ENCODE results near the gene MAML2. TPM values are rescaled to one million over a fixed set of nuclear protein-coding genes. Genes with fewer than 3 reads are reported as not detected.

MAML2 gene
- total and polyA plus RNA-seq, 4 donors, result 0.56 to 2.1 (median 1.4) TPM

DNA sequence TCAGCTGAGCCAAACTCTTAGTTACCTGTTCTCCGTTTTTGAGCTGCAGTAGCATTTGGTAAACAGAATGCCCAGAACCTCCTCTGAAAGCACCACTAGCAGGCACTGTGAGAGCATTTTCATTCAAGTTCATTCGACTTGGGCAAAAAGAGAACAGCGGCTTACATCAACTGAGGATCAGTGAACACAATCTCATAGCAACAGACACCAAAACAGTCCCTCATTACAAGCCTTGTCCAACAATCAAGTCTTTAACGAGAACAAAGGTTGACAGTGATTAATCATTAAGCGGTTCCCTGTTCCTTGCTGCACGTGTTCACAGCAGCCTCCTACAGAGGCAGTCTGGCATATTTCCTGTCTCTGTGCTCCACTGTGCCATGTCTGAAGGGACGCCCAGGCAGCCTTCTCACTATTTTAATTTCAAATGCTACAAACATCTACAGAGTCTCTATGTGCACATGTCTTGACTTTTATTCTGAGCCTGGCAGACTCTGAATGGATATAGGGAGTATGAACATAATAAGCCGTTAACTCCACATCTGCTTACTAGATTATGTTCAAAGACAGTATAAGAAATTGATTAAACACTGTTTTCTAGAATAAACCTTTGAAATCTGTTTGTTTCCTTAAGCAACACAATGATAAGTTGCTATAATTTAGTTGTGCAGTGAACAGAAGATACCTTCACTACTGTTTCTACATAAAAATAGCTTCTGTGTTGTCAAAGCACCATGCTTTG lies 330.7 kb downstream of the MAML2 start:
- TF ChIP-seq, protein P1, sequence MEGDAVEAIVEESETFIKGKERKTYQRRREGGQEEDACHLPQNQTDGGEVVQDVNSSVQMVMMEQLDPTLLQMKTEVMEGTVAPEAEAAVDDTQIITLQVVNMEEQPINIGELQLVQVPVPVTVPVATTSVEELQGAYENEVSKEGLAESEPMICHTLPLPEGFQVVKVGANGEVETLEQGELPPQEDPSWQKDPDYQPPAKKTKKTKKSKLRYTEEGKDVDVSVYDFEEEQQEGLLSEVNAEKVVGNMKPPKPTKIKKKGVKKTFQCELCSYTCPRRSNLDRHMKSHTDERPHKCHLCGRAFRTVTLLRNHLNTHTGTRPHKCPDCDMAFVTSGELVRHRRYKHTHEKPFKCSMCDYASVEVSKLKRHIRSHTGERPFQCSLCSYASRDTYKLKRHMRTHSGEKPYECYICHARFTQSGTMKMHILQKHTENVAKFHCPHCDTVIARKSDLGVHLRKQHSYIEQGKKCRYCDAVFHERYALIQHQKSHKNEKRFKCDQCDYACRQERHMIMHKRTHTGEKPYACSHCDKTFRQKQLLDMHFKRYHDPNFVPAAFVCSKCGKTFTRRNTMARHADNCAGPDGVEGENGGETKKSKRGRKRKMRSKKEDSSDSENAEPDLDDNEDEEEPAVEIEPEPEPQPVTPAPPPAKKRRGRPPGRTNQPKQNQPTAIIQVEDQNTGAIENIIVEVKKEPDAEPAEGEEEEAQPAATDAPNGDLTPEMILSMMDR (IDR thresholded peaks at IDR 0.05; ENCODE audit: low read depth, low read length, missing input control), result peak; percentile 16
- TF ChIP-seq YY1 (IDR thresholded peaks at IDR 0.05) (no peak), SP1 (IDR thresholded peaks at IDR 0.05) (peak; percentile 33), NR2F2 (IDR thresholded peaks at IDR 0.05) (peak; percentile 17), RXRA (IDR thresholded peaks at IDR 0.05) (no peak), FOXA1 (IDR thresholded peaks at IDR 0.05) (no peak), RAD21 (IDR thresholded peaks at IDR 0.05) (peak; percentile 50 to 70)
- TF ChIP-seq, protein P2, sequence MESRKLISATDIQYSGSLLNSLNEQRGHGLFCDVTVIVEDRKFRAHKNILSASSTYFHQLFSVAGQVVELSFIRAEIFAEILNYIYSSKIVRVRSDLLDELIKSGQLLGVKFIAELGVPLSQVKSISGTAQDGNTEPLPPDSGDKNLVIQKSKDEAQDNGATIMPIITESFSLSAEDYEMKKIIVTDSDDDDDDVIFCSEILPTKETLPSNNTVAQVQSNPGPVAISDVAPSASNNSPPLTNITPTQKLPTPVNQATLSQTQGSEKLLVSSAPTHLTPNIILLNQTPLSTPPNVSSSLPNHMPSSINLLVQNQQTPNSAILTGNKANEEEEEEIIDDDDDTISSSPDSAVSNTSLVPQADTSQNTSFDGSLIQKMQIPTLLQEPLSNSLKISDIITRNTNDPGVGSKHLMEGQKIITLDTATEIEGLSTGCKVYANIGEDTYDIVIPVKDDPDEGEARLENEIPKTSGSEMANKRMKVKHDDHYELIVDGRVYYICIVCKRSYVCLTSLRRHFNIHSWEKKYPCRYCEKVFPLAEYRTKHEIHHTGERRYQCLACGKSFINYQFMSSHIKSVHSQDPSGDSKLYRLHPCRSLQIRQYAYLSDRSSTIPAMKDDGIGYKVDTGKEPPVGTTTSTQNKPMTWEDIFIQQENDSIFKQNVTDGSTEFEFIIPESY (IDR thresholded peaks at IDR 0.05), result no peak
- TF ChIP-seq, protein P3, sequence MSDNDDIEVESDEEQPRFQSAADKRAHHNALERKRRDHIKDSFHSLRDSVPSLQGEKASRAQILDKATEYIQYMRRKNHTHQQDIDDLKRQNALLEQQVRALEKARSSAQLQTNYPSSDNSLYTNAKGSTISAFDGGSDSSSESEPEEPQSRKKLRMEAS (IDR thresholded peaks at IDR 0.05), result no peak
- TF ChIP-seq, protein P4, sequence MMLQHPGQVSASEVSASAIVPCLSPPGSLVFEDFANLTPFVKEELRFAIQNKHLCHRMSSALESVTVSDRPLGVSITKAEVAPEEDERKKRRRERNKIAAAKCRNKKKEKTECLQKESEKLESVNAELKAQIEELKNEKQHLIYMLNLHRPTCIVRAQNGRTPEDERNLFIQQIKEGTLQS (IDR thresholded peaks at IDR 0.05), result no peak
- peaks cover 0 to 3% (median 0%) of the 10 kb centered on the region in 4 donors for H3K4me1 ChIP-seq (ENCODE audit: control insufficient read depth in 4 of 4, insufficient read depth in 4 of 4, low read length in 3 of 4)
- H3K9me3 ChIP-seq (ENCODE audit: control insufficient read depth in 4 of 4, low read length in 3 of 4), result peaks cover 0 to 3% (median under 1%) of the 10 kb centered on the region in 4 donors
- H3K4me3 ChIP-seq (ENCODE audit: low read depth in 1 of 3, low read length in 3 of 3), result no peak overlapping the region
- no peak for DNase-seq (ENCODE audit: low spot score)
- peaks cover 0 to 2% (median 0%) of the 10 kb centered on the region in 4 donors for H3K27me3 ChIP-seq (ENCODE audit: control insufficient read depth in 4 of 4, insufficient read depth in 4 of 4, low read length in 3 of 4)
- peak overlapping the region in 1 of 2 donors; percentile 25 for H3K27ac ChIP-seq (ENCODE audit: low read depth in 1 of 2, low read length in 2 of 2)
- H3K36me3 ChIP-seq (ENCODE audit: control insufficient read depth in 4 of 4, insufficient read depth in 3 of 4, low read depth in 1 of 4, low read length in 3 of 4), result no peaks in the 10 kb centered on the region
- 36% methylated on average over 8 of the region's 8 CpGs for WGBS
- H3K9ac ChIP-seq (ENCODE audit: low read depth in 1 of 2, low read length in 2 of 2), result no peak overlapping the region

GRCh38 chr11:96010683-96011082 lies 332.3 kb downstream of the MAML2 start:
- Histone ChIP-seq H3K9me3 (ENCODE audit: control insufficient read depth in 4 of 4, low read length in 3 of 4) (peaks cover 0 to 3% (median under 1%) of the 10 kb centered on the region in 4 donors), H3K27me3 (ENCODE audit: control insufficient read depth in 4 of 4, insufficient read depth in 4 of 4, low read length in 3 of 4) (peaks cover 0 to 2% (median 0%) of the 10 kb centered on the region in 4 donors), H3K9ac (ENCODE audit: low read depth in 1 of 2, low read length in 2 of 2) (no peak overlapping the region), H3K4me3 (ENCODE audit: low read depth in 1 of 3, low read length in 3 of 3) (no peak overlapping the region), H3K36me3 (ENCODE audit: control insufficient read depth in 4 of 4, insufficient read depth in 3 of 4, low read depth in 1 of 4, low read length in 3 of 4) (no peaks in the 10 kb centered on the region), H3K27ac (ENCODE audit: low read depth in 1 of 2, low read length in 2 of 2) (no peak overlapping the region), H3K4me1 (ENCODE audit: control insufficient read depth in 4 of 4, insufficient read depth in 4 of 4, low read length in 3 of 4) (peaks cover 0 to 3% (median 0%) of the 10 kb centered on the region in 4 donors)
- DNase-seq (ENCODE audit: low spot score), result no peak
- TF ChIP-seq NR2F2 (IDR thresholded peaks at IDR 0.05) (no peak), HNF4A (conservative IDR thresholded peaks at IDR 0.05) (no peak), GABPA (IDR thresholded peaks at IDR 0.05 in 1 of 2, conservative IDR thresholded peaks at IDR 0.05 in 1 of 2) (no peak), FOXA1 (IDR thresholded peaks at IDR 0.05) (no peak), HNF4G (IDR thresholded peaks at IDR 0.05) (no peak)
- TF ChIP-seq, protein P2 (IDR thresholded peaks at IDR 0.05), result no peak

Measured in liver (tissue), 9 donors.